HG03060 (cell line): ENCODE data around the gene KRTAP10-2.
"Not testable (repeated sequence)": the region's sequence is repeated elsewhere in the genome, so short reads cannot be mapped to it uniquely, and the experiment has no call there.

ENCODE experiments used
- ATAC-seq: cut with Tn5 transposase; IDR thresholded peaks from one replicate; pipeline ENCODE4 v1.9.1; 2021; ENCODE audit warnings: low read depth, moderate number of reproducible peaks; ENCODE audit not compliant: unreplicated experiment

KRTAP10-2 gene, protein sequence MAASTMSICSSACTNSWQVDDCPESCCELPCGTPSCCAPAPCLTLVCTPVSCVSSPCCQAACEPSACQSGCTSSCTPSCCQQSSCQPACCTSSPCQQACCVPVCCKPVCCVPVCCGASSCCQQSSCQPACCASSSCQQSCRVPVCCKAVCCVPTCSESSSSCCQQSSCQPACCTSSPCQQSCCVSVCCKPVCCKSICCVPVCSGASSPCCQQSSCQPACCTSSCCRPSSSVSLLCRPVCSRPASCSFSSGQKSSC

DNA sequence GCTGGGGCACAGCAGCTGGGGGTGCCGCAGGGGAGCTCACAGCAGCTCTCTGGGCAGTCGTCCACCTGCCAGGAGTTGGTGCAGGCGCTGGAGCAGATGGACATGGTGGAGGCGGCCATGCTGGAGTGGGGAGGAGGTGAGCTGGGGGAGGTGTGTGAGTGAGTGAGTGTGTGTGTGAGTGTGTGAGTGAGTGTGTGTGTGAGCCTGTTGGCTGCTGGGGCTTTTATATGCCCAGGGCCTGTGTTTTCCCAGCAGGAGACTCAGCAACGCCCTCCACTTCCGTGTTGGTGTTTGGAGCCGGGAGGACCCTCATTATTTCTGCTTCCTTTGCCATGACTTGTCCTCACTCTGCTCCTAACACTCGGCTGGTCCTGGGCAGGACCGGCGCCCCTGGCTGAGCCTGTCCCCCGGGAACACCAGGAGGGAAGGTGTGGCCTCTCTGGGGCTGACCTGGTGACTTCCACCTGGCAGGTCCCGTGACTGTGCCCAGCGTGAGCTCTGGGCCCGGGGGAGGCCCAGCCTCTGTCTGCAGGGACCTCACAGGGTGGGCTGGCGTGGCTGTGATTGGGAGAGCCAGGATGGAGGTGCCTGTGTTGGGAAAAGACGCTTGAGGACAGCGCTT is at the start of gene KRTAP10-2:
Gene KRTAP10-2, minus strand, starts transcription at position 166 of the 622 bp plus-strand sequence. Its CDS starts 47 bp downstream, at position 119.
- ATAC-seq, result no peak

DNA sequence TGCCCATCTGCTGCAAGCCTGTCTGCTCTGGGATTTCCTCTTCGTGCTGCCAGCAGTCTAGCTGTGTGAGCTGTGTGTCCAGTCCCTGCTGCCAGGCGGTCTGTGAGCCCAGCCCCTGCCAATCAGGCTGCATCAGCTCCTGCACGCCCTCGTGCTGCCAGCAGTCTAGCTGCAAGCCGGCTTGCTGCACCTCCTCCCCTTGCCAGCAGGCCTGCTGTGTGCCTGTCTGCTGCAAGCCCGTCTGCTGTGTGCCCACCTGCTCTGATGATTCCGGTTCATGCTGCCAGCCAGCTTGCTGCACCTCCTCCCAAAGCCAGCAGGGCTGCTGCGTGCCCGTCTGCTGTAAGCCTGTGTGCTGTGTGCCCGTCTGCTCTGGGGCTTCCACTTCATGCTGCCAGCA is 49.8 kb upstream of the KRTAP10-2 start:
- not testable (repeated sequence) for ATAC-seq

DNA sequence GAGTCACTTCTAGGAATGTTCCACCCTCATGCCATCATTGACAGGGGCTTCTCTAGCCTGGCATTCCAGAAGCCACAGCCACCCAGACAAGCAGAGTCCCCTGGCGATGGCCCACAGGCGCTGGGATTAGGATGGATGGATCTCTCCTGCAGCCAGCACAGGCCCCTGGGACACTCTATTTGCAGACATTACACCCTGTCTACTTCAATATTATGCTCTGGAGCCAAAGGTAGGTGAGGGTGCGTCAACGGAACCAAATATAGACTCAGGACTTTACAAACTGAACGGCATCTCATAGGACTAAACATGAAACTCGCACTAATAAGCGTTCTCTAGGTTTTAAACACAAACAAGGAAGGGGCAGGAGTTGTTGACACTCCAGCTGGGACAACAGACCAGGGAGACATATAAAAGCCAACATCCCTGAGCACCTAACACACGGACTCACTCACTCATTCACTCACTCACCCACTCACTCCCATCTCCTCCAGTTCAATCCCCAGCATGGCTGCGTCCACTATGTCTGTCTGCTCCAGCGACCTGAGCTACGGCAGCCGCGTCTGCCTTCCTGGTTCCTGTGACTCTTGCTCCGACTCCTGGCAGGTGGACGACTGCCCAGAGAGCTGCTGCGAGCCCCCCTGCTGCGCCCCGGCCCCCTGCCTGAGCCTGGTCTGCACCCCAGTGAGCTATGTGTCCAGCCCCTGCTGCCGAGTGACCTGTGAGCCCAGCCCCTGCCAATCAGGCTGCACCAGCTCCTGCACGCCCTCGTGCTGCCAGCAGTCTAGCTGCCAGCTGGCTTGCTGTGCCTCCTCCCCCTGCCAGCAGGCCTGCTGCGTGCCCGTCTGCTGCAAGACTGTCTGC is 49.0 kb upstream of the KRTAP10-2 start, which contains the start of gene KRTAP10-7:
Gene KRTAP10-7, plus strand, starts transcription at position 480 of the 861 bp plus-strand sequence. Its CDS starts 25 bp downstream, at position 505.
- ATAC-seq, result not testable (repeated sequence)

DNA sequence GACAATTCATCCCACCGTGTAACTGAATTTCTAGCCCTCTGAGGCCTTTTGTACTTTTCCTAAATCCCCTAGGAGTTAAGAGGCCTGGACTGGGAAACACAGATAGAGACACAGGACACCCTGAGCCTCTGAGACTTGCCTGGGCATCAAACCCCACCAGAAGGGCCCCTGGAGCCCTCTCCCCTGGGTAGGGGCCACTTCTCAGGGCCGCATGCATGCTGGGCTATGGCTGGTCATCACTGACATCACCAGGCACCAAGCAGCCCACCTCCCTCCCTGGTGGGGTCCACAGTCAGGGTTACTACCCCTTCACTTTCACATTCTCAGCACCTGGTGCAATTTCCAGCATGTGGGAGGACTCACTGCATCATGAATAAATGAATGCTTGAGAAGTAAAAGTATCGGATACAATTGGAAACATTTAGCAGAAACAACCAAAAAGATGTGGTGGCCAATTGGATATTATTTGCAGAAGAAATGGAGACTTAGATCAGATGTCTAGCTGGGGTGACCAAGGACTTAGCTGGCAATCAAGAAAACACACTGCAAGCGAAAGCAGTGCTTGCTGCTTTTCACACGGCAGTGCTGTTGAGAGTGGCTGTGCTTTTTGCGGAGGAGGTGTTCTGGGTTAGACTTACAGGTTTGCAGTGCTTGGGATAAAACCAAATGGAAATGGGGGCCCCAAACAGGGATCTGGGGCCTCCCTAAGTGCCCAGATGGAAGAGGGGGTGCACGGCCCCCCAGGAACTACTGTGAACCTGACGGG is 48.1 kb upstream of the KRTAP10-2 start:
- ATAC-seq, result no peak

DNA sequence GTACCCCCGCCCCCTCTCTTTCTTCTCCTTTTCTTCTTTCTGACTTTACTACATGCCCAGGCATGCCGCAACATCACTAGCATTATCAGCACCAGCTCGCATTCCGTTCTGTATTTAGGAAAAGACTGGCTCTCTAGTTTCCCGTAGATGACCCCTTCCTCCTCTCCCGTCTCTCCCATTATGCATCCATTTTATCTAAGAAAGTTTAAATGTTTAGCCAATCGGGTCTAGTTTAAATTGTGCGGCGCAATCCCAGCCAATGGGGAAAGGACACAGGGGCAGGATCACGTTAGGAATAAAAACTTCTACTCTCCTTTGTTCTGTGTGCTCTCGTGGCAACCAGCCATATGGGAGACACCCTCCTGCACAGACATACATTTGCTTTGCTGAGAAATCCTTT is 46.8 kb upstream of the KRTAP10-2 start:
- ATAC-seq, result no peak

DNA sequence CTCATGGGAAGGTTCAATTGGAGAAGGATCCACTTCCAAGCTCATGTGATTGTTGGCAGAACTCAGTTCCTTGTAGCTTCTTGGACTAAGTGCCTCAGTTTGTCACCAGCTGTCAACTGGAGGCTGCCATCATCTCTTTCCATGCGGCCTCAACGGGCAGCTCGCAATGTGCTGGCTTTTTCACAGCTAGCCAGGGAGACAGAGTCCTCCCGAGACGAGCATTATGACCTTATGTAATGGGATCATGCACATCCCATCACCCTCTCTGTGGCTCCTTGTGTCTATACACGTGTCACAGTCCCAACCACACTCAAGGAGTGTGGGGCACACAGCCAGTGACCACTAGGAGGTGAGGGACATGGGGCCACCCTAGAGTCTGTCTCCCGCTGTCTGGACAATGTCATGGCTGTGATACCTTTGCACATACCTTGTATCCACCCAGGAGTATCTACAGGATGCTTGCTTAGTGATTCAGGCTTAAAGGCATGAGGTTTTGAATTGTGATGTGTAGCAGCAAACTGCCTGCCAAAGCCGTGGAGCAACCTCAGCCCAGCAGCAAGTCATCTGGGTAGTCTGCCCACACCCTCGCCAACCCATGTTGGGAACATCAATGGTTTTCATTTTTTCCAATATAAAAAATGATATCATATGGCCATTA is 44.9 kb upstream of the KRTAP10-2 start:
- ATAC-seq, result no peak

DNA sequence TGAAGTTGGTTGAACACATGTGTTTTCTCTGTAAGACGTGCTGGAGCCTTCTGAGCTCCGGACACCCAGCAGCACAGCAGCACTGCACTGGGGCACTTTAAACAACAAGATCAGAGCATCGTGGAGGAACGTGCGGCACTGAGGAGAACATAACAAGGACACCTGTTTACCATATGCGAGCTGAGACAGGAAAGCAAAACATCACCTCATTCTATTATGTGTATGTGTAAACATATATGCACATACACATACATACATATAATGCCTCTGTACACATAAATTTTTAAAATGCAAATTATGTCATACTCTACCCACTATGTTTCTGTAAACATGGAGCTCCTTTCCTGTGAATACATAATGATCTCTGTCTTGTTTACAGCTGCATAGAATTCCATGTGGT is 44.2 kb upstream of the KRTAP10-2 start:
- ATAC-seq, result no peak

DNA sequence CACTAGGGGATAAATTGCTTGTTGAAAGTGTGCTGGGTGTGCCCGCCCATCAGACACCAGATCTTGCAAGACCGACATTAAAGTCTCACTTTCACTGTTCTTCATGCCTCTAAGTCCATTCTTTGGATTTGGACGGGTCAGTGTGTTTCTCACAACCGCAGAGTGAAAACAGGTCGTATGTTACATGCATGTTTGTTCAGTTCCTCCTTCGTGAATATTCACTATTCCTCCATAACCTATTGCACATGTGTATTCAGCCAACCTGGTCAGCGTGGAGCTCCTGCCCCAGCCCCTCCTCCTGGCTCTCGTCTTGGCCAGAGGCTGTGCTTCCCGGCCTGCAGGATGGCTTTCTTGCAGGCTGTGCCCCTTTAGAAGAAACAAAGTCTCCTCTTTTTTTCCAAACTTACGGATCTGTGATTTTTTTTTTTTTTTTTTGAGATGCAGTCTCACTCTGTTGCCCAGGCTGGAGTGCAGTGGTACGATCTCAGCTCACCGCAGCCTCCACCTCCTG is 43.2 kb upstream of the KRTAP10-2 start:
- no peak for ATAC-seq

DNA sequence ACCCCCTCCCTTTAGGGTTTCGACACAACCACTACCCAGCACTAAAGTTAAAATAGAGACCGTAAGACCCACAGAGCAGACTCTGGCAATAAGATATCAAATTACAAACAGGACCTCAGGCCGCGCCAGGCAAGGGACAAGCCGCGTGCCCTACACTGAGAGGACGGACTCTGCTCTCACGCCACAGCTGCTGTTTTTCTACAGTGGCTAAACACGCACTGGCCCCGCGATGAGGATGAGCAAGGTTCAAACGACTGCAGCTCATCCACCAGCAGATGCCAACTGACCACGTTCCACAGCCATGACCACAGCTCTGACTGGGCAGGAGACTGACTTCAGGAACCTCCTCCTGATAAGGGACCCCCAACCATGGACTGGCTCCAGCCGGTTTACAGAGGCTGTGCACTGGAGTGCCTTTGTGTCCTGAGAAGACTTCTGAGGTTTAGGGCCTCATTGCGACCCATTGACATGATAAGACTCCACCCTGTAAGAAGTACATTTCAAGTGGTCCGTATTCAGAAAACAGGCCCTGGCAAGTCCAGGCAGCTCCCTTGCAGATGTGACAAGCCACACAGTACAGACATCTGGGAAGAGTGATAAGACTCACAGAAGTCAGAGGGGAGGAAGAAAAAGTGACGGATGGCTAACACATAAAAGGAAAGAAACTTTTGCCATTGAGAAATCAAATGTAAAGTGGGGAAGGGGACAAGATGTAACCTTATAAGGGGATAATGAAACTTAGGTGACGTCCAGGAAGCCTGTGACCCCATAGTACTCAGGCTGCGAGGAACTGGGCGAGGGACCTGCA is 42.5 kb upstream of the KRTAP10-2 start:
- ATAC-seq, result no peak

DNA sequence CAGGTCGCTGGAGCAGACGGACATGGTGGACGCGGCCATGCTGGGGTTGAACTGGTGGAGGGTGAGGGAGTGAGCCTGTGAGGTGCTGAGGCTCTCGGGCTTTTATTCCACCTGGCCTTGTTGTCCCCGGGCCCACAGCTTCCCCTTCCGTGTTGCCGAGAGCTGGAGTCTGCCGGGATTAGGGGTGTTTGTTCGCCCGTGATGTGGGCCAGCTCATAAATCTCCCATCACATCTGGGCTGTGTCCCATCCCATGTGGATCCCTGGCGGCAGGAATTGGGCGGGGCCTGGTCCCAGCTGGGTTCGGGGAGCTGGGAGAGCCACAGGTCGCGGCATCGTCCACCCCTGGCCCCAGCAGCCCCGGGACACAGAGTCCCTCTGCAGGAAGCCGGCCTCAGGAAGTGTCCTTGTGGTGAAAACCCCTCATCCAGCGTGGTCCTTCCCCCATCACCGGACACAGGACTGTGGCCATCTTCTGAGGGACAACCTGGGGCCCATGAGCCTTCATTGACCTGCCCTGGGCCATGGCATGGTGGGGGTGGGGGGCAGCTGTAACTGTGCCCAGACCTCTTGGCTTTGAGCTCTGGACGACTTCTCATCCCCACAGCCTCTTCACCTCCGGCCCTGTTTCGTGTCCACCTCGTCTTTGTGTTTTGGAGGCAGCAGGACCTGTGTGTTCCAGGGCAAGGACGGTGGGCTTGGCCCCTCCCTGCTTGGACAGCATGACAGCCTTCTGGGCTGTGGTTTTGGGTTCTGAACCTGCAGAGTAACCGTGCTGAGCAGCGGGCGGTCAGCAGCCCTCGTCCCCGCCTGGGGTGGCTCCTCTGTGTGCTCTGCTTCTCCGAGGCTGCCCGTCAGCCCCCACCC is 41.4 kb upstream of the KRTAP10-2 start, which contains the start of gene KRTAP10-6:
Gene KRTAP10-6, minus strand, starts transcription at position 60 of the 866 bp plus-strand sequence. Its CDS starts 21 bp downstream, at position 39.
- ATAC-seq, result no peak

DNA sequence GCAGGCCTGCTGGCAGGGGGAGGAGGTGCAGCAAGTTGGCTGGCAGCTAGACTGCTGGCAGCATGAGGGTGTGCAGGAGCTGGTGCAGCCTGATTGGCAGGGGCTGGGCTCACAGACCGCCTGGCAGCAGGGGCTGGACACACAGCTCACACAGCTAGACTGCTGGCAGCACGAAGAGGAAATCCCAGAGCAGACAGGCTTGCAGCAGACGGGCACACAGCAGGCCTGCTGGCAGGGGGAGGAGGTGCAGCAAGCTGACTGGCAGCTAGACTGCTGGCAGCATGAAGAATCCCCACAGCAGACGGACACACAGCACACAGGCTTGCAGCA is 40.5 kb upstream of the KRTAP10-2 start:
- not testable (repeated sequence) for ATAC-seq

DNA sequence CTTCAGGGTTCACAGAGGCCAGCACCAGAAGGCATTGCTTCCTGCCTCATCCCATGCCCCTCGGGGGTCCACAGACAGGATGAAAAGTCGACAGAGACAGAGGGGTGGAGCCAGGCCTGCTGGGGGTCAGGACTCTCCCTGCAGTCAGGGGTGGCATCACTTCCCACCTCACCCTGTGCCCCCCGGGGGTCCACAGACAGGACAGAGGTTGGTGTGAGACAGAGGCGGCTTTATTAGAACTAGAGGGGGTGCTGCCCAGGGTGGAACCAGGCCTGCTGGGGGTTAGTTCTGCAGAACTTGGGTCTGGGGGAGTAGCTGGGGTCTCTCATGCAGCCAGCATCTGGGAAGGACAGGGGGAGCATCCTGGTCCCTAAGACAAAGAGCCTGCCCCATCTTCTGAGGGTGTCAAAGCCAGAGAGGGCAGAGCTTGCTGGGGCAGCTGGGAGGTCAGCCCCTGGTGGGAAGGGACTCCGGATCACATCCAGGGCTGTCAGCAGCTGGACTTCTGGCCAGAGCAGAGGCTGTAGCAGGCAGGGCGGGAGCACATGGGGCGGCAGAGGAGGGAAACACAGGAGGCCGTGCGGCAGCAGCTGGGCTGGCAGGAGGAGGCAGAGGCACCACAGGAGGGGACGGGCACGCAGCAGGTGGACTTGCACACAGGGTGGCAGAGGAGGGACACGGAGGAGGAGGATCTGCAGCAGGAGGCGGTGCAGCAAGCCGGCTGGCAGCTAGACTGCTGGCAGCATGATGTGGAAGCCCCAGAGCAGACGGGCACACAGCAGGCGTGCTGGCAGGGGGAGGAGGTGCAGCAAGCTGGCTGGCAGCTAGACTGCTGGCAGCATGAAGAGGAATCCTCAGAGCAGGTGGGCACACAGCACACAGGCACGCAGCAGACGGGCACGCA is 39.8 kb upstream of the KRTAP10-2 start:
- ATAC-seq, result not testable (repeated sequence)

DNA sequence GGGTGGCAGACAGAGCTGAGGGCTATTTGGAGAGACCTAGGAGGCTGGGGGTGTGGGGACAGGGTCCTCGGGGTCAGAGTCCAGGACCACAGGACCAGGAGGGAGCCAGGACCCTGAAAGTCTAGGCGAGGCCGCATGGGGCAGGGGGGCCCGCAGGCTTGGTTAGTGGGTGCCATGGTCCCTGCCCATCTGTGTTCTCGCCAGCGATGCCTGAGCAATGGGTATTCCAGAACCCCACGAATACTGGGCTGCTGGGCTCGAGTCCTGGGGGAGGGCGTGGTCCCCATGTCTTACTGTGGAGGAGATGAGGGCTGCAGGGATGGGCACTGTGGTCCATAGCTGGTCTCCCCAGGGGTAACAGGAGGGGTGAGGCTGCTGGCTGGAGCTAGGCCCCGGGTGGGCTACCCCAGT is 39.0 kb upstream of the KRTAP10-2 start:
- no peak for ATAC-seq

DNA sequence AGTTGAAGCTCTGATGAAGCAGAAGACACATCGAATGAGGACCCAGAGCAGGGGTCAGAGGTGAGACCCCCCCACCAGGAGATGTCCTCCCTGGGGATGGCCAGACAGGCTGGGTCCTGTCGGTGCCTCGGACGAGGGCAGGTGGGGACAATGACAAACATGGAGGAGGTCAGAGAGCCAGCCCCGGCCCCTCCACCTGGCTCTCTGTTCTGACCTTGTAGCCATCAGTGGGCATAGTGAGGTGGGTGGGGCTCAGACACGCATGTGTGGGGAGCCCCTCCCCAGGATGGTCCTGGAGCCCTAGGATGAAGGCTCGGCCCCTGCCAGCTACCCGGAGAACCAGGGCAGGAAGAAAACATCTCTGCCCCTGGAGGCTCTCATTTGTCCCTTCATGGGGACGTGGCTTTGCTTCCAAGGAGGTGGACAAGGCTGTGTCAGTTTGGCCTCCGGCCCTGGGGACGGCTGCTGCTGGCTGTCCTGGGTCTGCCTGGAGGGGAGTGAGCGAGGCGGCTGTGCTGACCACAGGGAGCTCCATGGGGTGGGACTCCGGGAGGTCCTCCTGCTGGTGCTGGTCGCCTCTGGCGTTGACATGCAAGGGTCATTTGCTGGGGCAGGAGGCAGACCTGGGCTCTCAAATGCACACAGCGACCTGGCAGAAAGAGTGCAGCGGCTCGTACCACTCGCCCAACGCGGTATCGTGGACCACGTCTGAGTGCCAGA is 38.4 kb upstream of the KRTAP10-2 start:
- ATAC-seq, result no peak

DNA sequence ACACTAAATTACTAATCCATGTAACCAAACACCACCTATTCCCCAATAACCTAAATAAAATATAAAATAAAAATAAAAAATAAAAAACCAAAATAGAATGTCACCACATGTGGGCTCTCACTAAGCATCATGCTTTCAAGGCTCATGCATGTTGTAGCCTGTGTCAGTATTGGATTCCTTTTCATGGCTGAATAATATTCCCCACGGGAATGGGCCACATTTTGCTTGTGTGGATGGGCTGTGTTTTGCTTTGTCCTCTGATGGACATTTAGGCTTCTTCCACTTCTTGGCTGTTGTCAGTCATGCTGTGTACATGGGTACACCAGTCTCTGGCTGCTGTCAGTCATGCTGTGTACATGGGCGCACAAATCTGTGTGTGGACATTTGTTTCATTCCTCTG is 37.8 kb upstream of the KRTAP10-2 start:
- no peak for ATAC-seq

DNA sequence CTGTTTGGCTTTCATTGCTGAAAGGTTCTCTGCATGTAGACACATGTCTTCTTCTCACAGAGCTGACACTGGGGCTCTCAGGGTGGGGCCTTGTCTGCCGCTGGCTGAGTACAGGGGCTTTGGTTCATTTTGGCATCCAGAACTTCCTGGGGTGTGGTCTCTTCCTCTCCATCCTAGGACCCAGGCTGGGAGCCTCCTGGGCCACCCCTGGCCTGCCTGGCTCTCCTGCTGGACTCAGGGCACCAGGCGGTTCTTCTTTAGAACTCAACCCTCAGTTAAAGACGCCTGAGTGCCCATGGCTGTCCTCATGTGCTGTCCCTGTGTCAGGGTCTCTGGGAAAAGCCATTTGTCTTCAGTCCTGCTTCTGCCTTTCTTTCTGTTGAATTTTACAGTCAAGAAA is 34.6 kb upstream of the KRTAP10-2 start:
- no peak for ATAC-seq
